Activated T-helper 17 cell treated with anti-CD3 and anti-CD28 coated beads, Interleukin-2, amount 50 U/mL, for 72 hours (primary cell): ENCODE results near the gene SAMD1. TPM values are rescaled to one million over a fixed set of nuclear protein-coding genes. Genes with fewer than 3 reads are reported as not detected.

Source experiments
- ATAC-seq: fragments of 150-1000 bp; cut with Tn5 transposase; replicated peaks from 2 replicates; pipeline ENCODE4 v1.10.0; 2021; ENCODE audit warnings: mild to moderate bottlenecking, moderate library complexity
- H3K27ac Mint-ChIP-seq: one replicate; pipeline ENCODE4 v1.8.0; 2022; ENCODE audit warnings: mixed read lengths
- H3K27me3 Mint-ChIP-seq: one replicate; pipeline ENCODE4 v1.8.0; 2022; ENCODE audit warnings: mixed read lengths
- H3K36me3 Mint-ChIP-seq: one replicate; pipeline ENCODE4 v1.8.0; 2022; ENCODE audit warnings: low read depth, mild to moderate bottlenecking, mixed read lengths
- H3K4me1 Mint-ChIP-seq: one replicate; pipeline ENCODE4 v1.8.0; 2022; ENCODE audit warnings: mixed read lengths
- H3K4me3 Mint-ChIP-seq: one replicate; pipeline ENCODE4 v1.8.0; 2022; ENCODE audit warnings: mild to moderate bottlenecking, mixed read lengths
- H3K9me3 Mint-ChIP-seq: one replicate; pipeline ENCODE4 v1.8.0; 2022; ENCODE audit warnings: mixed read lengths
- total RNA-seq, 2 donors: library from RNA; stranded (reverse); gene quantifications; one replicate each; pipeline ENCODE4 v1.2.3, GENCODE V29; 2022

Gene SAMD1
- total RNA-seq, 2 donors from 2014 or later, result 62.1 to 77.5 TPM

- peak; percentile 96 for ATAC-seq
- H3K27ac Mint-ChIP-seq, result peak within 1 kb of the TSS; percentile 87
- H3K4me3 Mint-ChIP-seq, result peak within 1 kb of the TSS; percentile 88
- H3K36me3 Mint-ChIP-seq, result peaks cover 6% of the 10 kb centered on the region
- H3K27me3 Mint-ChIP-seq, result no peaks in the 10 kb centered on the region
- H3K4me1 Mint-ChIP-seq, result peaks cover 27% of the 10 kb centered on the region
- H3K9me3 Mint-ChIP-seq, result no peaks in the 10 kb centered on the region
Measured at GRCh38 chr19:14117668-14118164, 27.2 kb upstream of the SAMD1 start, which contains the start of gene PRKACA. TSS of gene PRKACA (minus strand) at chr19:14117762. CDS start at chr19:14117547, 215 bp downstream.

GRCh38 chr19:14116918-14117578, 26.5 kb upstream of the SAMD1 start:
- peak; percentile 2 for ATAC-seq
- peak overlapping the region; percentile 81 for H3K4me3 Mint-ChIP-seq
- H3K27ac Mint-ChIP-seq, result peak overlapping the region; percentile 75
- peaks cover 6% of the 10 kb centered on the region for H3K36me3 Mint-ChIP-seq
- no peaks in the 10 kb centered on the region for H3K27me3 Mint-ChIP-seq
- H3K4me1 Mint-ChIP-seq, result peaks cover 27% of the 10 kb centered on the region
- H3K9me3 Mint-ChIP-seq, result no peaks in the 10 kb centered on the region

DNA sequence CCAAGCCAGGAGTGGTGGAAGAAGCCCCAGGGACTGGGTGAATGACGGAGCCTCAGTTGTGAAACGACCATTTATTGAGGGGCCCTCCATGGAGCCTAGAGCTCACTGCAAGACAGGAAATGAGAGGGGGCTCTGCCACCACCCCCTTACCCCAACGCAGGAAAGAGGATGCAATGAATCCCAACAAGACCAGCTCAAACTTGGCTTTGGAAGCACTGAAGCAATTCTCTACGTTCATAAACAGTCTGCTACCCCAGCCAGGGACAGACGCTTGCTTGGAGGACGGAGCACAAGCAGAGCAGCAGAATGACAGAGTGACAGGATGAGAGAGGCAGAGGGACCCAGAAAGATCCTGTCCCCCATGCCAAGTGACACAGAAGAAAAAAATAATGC, 26.0 kb upstream of the SAMD1 start:
- H3K27me3 Mint-ChIP-seq, result no peaks in the 10 kb centered on the region
- peak overlapping the region; percentile 75 for H3K27ac Mint-ChIP-seq
- H3K9me3 Mint-ChIP-seq, result no peaks in the 10 kb centered on the region

DNA sequence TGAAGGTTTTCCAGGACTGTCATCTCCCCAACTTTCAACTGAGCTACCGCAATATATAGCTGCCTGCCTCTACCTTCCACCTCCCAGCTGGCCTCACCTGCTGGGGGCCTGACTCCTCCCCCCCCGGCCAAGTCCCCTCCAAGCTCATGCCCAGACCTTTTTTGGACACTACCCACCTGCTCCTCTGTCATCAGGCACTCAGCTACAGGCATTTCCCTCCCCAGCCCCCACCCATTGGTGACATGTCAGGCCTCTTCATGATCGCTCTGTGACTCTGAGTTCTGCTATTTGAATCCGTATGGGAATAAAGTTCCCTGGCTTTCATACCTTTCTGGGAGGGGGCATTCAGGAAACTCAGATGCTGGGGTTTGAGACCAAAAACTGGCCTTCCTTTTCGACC, 25.2 kb upstream of the SAMD1 start:
- Mint-ChIP-seq H3K27ac (no peak overlapping the region), H3K4me1 (peaks cover 27% of the 10 kb centered on the region), H3K4me3 (peak overlapping the region; percentile 81), H3K27me3 (no peaks in the 10 kb centered on the region), H3K9me3 (no peaks in the 10 kb centered on the region), H3K36me3 (no peaks in the 10 kb centered on the region)
- no peak for ATAC-seq

More for the DNA sequence above, 26.0 kb upstream of the SAMD1 start:
- peaks cover 4% of the 10 kb centered on the region for H3K36me3 Mint-ChIP-seq
- H3K4me1 Mint-ChIP-seq, result peaks cover 27% of the 10 kb centered on the region
- peak overlapping the region; percentile 81 for H3K4me3 Mint-ChIP-seq
- ATAC-seq, result no peak

DNA sequence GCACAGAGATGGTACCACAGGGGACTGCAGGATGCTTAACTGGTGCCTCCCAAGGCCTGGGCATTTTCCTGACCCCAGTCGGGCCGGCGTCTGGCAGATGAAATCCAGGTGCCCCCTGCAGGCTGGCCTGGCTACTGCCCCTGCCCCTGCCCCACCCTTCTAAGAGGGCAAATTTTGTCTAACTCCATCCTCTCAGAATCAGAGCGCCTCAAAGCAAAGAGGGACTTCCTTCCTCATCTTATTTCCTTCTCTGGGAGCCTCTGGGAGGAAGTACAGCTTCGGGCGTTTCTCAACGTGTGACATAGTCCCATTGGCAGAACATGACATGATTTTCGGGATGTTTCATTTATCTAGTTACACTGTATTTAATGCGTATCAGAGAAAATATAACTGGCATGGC, 24.3 kb upstream of the SAMD1 start:
- Mint-ChIP-seq H3K4me3 (no peak overlapping the region), H3K4me1 (peaks cover 27% of the 10 kb centered on the region), H3K27ac (no peak overlapping the region), H3K9me3 (no peaks in the 10 kb centered on the region), H3K27me3 (no peaks in the 10 kb centered on the region), H3K36me3 (no peaks in the 10 kb centered on the region)
- ATAC-seq, result no peak

DNA sequence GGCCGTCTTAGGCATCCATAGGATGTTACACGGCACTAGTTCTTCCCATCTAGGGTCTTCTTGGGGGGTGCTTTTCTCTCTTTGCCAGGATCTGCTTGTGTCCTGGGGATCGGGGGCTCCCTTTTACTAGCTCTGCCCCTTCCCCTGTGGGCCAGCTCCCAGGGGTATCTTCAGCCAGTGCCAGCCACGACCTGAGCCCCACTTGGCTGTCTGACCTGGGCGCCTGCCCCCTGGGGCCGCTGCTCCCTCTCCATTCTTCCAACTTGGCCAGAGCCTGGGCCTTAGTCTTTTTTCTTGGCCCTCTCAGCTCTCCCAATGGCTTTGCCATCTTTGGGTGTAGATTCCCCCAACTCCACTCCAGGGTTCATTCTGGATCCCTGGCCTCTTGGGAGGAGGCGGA, 23.9 kb upstream of the SAMD1 start:
- ATAC-seq, result no peak
- Mint-ChIP-seq H3K4me3 (no peak overlapping the region), H3K27ac (no peak overlapping the region), H3K9me3 (no peaks in the 10 kb centered on the region), H3K4me1 (peaks cover 27% of the 10 kb centered on the region), H3K36me3 (no peaks in the 10 kb centered on the region), H3K27me3 (no peaks in the 10 kb centered on the region)

GRCh38 chr19:14113762-14114414, 23.3 kb upstream of the SAMD1 start:
- no peaks in the 10 kb centered on the region for H3K9me3 Mint-ChIP-seq
- H3K4me1 Mint-ChIP-seq, result peaks cover 24% of the 10 kb centered on the region
- H3K27me3 Mint-ChIP-seq, result no peaks in the 10 kb centered on the region
- no peak overlapping the region for H3K4me3 Mint-ChIP-seq
- no peak for ATAC-seq
- H3K36me3 Mint-ChIP-seq, result no peaks in the 10 kb centered on the region
- no peak overlapping the region for H3K27ac Mint-ChIP-seq

DNA sequence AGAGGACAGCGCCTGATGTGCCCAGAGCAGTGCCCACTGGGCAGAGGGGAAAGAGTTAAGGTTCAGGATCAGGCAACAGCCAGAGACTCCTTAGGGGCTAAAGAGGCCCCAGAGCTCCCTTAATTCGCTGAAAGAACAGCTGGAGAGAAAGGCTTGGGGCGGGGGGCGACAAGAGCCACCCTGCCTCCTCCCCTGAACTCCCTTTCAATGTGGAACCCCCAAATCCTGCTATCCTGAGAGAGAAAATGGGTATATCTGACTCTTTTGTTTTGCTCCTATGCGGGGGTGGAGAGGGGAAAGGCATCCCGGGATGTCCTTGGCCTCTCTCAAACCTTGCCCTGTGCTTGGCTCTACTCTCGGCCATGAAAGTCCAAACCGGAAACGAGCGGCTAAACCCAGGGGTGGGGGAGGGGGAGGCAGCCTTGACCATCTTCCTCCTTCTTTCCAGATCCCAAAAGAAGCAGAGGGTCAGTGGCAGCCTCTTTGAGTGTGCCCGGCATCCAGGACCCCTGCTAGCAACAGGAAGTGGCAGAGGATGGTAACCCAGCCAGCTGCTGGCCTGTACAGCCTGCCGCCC, 22.3 kb upstream of the SAMD1 start:
- no peak for ATAC-seq
- no peaks in the 10 kb centered on the region for H3K9me3 Mint-ChIP-seq

DNA sequence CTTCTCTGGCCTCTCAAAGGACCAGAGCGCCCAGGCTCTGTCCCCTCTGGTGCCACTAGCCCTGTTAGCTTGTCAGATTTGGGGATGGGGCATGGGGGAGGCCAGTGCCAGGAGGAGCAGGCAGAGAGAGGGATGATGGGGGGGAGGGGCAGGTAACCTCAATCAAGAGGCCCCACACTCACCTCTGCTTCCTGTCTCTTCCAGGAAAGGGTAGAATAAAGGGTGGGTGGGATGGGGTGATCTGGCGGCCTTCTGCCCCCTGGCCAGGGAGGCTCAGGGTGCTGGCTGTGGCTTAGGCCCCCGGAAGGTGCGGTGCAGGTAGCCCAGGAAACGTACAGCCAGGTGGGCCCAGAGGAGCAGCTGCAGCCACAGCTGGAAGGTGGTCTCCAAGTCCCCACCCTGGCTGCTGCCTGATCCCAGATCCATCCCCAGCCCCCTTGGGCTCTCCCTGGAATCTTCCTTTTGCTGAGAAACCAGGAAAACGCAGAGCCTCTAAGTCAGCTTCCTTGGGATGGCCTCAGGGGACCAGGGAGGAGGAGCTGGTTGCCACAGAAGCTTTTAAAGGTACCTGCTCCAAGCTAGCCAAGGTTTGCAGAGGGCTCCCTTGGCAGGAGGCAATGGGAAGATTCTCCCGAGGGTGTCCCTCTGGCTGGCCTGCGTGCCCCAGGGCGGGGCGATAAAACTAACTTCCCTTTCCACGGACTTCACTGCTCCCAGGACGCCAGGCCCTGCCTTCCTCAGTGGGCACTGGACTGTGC, 21.7 kb upstream of the SAMD1 start:
- no peaks in the 10 kb centered on the region for H3K9me3 Mint-ChIP-seq
- no peak for ATAC-seq
- peaks cover 6% of the 10 kb centered on the region for H3K36me3 Mint-ChIP-seq
- H3K27me3 Mint-ChIP-seq, result no peaks in the 10 kb centered on the region
- H3K4me3 Mint-ChIP-seq, result no peak overlapping the region
- peaks cover 19% of the 10 kb centered on the region for H3K4me1 Mint-ChIP-seq
- no peak overlapping the region for H3K27ac Mint-ChIP-seq

More for the DNA sequence above, 22.3 kb upstream of the SAMD1 start:
- Mint-ChIP-seq H3K27ac (no peak overlapping the region), H3K36me3 (peaks cover 5% of the 10 kb centered on the region), H3K4me1 (peaks cover 19% of the 10 kb centered on the region), H3K27me3 (no peaks in the 10 kb centered on the region), H3K4me3 (no peak overlapping the region)

DNA sequence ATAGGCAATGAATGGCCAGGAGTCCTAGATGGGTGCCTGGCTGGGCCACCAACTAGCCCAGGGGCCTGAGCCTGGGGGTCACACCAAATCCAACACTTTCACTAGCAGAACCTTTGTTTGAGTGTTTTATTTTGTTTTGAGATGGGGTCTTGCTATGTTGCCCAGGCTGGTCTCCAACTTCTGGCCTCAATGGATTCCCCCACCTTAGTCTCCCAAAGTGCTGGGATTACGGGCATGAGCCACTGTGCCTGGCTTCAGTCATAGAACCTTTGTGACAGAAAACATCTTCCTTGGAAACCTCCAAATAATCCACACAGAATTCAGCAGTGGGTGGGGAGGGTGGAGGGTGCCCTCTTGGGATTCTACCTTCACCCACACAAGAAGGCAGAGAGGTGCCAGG, 20.9 kb upstream of the SAMD1 start:
- Mint-ChIP-seq H3K4me3 (no peak overlapping the region), H3K4me1 (peaks cover 16% of the 10 kb centered on the region), H3K27ac (no peak overlapping the region), H3K36me3 (peaks cover 6% of the 10 kb centered on the region), H3K9me3 (no peaks in the 10 kb centered on the region), H3K27me3 (no peaks in the 10 kb centered on the region)
- ATAC-seq, result no peak

DNA sequence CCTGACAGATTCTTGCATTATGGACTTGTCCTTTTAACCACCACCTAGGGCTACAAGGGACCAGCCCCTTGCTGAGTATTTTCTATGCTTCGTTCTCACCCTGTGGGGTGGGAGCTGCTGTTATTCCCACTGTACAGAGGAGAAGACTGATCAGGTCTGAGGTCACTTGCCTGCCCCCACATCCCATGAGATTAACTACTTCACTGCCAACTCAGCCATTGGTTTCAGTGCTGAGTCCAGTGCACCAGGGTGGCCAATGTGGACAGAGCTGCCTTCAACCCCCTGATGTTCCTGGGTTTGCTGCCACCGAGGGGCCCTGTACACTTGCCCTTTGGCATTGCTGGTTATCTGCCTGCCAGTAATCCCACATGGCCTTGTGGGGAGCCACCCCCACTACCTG, 20.1 kb upstream of the SAMD1 start:
- Mint-ChIP-seq H3K27me3 (no peaks in the 10 kb centered on the region), H3K36me3 (peaks cover 6% of the 10 kb centered on the region), H3K4me3 (no peak overlapping the region), H3K4me1 (peaks cover 7% of the 10 kb centered on the region), H3K27ac (no peak overlapping the region), H3K9me3 (no peaks in the 10 kb centered on the region)
- ATAC-seq, result no peak

DNA sequence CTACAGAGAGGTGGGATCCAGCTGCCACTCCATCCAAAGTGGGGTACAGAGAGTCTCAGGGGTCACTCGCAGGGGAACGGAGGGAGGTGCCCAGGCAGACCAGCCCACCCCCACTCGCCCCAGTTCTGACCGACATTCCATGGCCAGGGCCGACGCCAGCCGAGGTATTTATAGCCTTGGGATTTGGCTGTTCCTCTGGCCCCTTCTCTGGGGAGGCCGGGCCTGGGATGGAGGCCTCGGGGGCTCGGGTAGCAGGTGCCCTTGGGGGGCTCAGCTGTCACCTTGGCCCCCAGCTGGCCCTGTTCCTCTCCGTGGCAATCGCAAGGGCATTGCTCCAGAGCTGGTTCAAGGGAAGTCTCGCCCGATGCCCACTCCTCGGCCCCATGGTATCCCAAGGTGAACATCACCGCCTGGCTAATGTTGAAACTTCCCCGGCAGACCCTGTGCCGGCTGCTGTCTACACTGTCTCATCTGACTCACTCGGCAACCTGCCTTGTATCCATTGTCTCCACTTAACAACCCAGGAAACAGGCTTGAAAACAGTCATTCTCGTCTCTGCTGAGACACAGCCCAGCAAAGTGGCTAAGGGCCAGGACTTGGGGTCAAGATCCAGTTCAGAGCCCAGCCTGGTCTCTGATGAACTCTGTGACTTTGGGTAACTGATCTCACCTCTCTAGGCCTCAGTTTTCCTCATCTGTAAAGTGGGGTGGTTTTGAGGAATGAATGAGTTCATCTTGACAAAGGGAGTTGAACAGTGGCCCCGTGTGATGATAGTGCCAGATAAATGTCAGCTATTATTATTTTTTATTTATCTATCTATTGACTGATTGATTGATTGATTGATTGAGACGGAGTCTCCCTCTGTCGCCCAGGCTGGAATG, 17.3 kb upstream of the SAMD1 start:
- H3K36me3 Mint-ChIP-seq, result peaks cover 12% of the 10 kb centered on the region
- no peaks in the 10 kb centered on the region for H3K4me1 Mint-ChIP-seq
- H3K27ac Mint-ChIP-seq, result no peak overlapping the region
- no peaks in the 10 kb centered on the region for H3K27me3 Mint-ChIP-seq
- no peak overlapping the region for H3K4me3 Mint-ChIP-seq
- no peaks in the 10 kb centered on the region for H3K9me3 Mint-ChIP-seq
- no peak for ATAC-seq

- no peak for ATAC-seq
- Mint-ChIP-seq H3K4me3 (no peak overlapping the region), H3K27ac (no peak overlapping the region), H3K4me1 (no peaks in the 10 kb centered on the region), H3K27me3 (no peaks in the 10 kb centered on the region), H3K36me3 (peaks cover 12% of the 10 kb centered on the region), H3K9me3 (no peaks in the 10 kb centered on the region)
Measured at GRCh38 chr19:14106840-14107239, 16.3 kb upstream of the SAMD1 start.

GRCh38 chr19:14105680-14106079, 15.1 kb upstream of the SAMD1 start:
- Mint-ChIP-seq H3K4me3 (no peak overlapping the region), H3K36me3 (peaks cover 15% of the 10 kb centered on the region), H3K4me1 (no peaks in the 10 kb centered on the region), H3K27me3 (no peaks in the 10 kb centered on the region), H3K27ac (no peak overlapping the region), H3K9me3 (no peaks in the 10 kb centered on the region)
- ATAC-seq, result no peak
